Natural killer cell treated with Interleukin-12 subunit alpha and Interleukin-12 subunit beta and Interleukin-15 and Interleukin-18, amount 100 ng/mL, for 72 hours (primary cell): ENCODE data around the gene KLHL35. TPM values are rescaled to one million over a fixed set of nuclear protein-coding genes. Genes with fewer than 3 reads are reported as not detected.

Experiments
- ATAC-seq, 2 donors: fragments of 150-1000 bp; cut with Tn5 transposase in 1 of 2; sonication (Bioruptor Pico), chemical (Tn5 transposase) in 1 of 2; 2 replicates each; pipeline ENCODE4 v1.10.0; 2021
- DNase-seq: peaks from one replicate; pipeline ENCODE4 v3.0.0; 2022; ENCODE audit warnings: low spot score
- H3K27ac Mint-ChIP-seq, 2 donors: 1 replicate in 1 of 2; 2 replicates in 1 of 2; pipeline ENCODE4 v1.8.0; 2022; ENCODE audit warnings: mixed read lengths in 2 of 2, mild to moderate bottlenecking in 1 of 2, moderate library complexity in 1 of 2
- H3K27me3 Mint-ChIP-seq, 2 donors: 1 replicate in 1 of 2; 2 replicates in 1 of 2; pipeline ENCODE4 v1.8.0; 2022; ENCODE audit warnings: mixed read lengths in 2 of 2
- H3K36me3 Mint-ChIP-seq: one replicate; pipeline ENCODE4 v1.8.0; 2022; ENCODE audit warnings: mixed read lengths
- H3K4me1 Mint-ChIP-seq, 2 donors: 1 replicate in 1 of 2; 2 replicates in 1 of 2; pipeline ENCODE4 v1.8.0; 2022; ENCODE audit warnings: low read depth in 2 of 2, mixed read lengths in 2 of 2, mild to moderate bottlenecking in 1 of 2
- H3K4me3 Mint-ChIP-seq: one replicate; pipeline ENCODE4 v1.8.0; 2022; ENCODE audit warnings: mixed read lengths
- H3K9me3 Mint-ChIP-seq: 2 replicates; pipeline ENCODE4 v1.8.0; 2022; ENCODE audit warnings: mixed read lengths
- total RNA-seq, 2 donors: library from RNA; stranded (reverse); gene quantifications; one replicate each; pipeline ENCODE4 v1.2.3, GENCODE V29; 2022

KLHL35 gene
- total RNA-seq, 2 donors from 2014 or later, result 0.62 to 1.5 TPM

DNA sequence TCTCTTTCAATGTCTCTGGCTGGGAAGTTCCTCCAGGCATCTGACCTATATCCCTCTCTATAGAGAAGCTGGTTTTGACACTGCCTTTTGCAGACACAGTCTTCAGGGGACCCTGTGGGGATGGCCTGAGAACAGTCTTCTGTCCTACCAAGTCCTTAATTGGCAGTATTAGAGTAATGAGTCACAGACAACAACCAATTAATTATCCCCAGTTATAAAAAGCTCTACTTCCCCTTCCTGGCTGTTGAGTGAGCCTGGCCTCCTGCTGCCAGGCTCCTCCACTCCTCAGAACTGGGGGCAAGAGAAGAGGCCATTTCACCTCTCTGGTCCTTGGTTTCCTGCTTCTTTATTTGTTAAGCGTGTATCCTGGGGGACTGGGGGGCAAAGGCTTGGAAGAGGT lies 41.2 kb upstream of the KLHL35 start:
- Mint-ChIP-seq H3K27ac (peak overlapping the region; percentile 86 to 90), H3K4me1 (peaks cover 14 to 18% of the 10 kb centered on the region in 2 donors)
- ATAC-seq, result no peak

GRCh38 chr11:75473684-75474083 lies 40.7 kb upstream of the KLHL35 start:
- Mint-ChIP-seq H3K4me1 (peaks cover 14 to 18% of the 10 kb centered on the region in 2 donors), H3K36me3 (no peaks in the 10 kb centered on the region), H3K27me3 (no peaks in the 10 kb centered on the region), H3K4me3 (no peak overlapping the region), H3K9me3 (no peaks in the 10 kb centered on the region), H3K27ac (no peak overlapping the region)
- no peak for DNase-seq
- ATAC-seq, result no peak

More for the DNA sequence above, 41.2 kb upstream of the KLHL35 start:
- Mint-ChIP-seq H3K27me3 (no peaks in the 10 kb centered on the region), H3K9me3 (no peaks in the 10 kb centered on the region), H3K4me3 (no peak overlapping the region), H3K36me3 (no peaks in the 10 kb centered on the region)
- no peak for DNase-seq

DNA sequence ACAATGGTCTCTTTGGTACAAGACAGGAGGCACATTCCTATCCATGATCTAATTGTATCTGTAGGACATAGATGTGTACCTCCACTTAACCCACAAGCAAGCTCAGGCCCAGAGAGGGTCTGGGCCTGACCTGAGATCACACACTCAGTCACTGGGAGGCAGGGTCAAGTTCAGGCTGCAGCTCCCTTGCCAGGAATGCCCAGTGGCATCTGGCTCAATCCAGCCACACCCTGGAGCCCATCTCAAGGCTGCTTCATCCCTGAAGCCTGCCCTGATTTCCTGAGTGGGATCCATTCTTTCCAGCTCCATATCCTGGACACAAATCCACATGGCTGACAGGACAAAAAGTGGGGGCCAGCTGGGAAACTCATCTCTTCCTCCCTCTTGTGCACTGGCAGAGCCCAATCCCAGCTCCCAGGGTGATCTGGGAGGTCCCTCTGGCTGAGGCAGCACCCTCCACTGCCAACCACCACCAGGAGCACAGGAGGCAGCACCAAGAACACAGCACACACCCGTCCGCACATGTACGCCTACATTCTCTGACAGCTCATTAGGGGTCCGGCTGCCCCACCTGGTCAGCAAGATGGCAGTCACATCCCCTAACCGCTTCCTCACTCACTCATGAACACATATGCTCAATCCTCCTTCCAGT lies 39.2 kb upstream of the KLHL35 start:
- Mint-ChIP-seq H3K4me3 (no peak overlapping the region), H3K9me3 (no peaks in the 10 kb centered on the region), H3K4me1 (peaks cover 14 to 18% of the 10 kb centered on the region in 2 donors), H3K36me3 (no peaks in the 10 kb centered on the region), H3K27ac (no peak overlapping the region), H3K27me3 (no peaks in the 10 kb centered on the region)
- DNase-seq, result no peak
- ATAC-seq, result no peak

- Mint-ChIP-seq H3K4me1 (peaks cover 14 to 18% of the 10 kb centered on the region in 2 donors), H3K27me3 (no peaks in the 10 kb centered on the region), H3K27ac (no peak overlapping the region), H3K36me3 (no peaks in the 10 kb centered on the region), H3K9me3 (no peaks in the 10 kb centered on the region), H3K4me3 (no peak overlapping the region)
- ATAC-seq (no peak), DNase-seq (no peak)
These were observed 38.4 kb upstream of the KLHL35 start for GRCh38 chr11:75471176-75471973.

DNA sequence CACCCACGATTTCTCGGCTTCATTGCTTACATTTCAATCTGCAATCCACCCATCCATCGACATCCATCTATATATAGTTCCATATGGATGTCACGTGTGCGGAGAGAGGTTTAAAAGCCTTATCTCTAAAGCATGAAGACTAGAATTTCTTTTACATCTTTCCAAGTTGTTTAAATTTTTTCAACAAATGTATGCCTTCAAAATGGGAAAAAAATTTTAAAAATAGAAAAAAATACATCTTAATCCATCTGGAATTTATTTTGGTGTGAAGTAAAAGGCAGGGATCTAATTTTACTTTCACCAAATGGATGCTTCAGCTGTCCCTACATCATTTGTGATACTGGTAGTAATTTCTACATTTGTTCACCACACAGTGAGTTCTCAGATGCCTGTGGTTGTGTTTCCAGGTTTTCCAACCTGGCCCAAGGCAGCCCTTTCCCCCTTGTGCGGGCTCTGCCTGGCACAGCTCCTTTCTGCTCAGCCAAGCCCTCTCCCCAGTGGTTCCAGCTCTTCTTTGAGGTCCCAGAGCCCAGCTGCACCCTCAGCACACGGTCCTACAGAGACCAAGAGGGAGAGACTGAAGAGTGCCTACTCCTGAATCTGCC lies 37.6 kb upstream of the KLHL35 start:
- H3K36me3 Mint-ChIP-seq, result no peaks in the 10 kb centered on the region
- H3K4me1 Mint-ChIP-seq, result peaks cover 9 to 11% of the 10 kb centered on the region in 2 donors
- H3K27me3 Mint-ChIP-seq, result no peaks in the 10 kb centered on the region
- no peaks in the 10 kb centered on the region for H3K9me3 Mint-ChIP-seq
- no peak for DNase-seq
- no peak overlapping the region for H3K27ac Mint-ChIP-seq
- no peak overlapping the region for H3K4me3 Mint-ChIP-seq
- no peak for ATAC-seq

- no peak overlapping the region for H3K4me3 Mint-ChIP-seq
- DNase-seq (no peak), ATAC-seq (no peak)
- H3K36me3 Mint-ChIP-seq, result no peaks in the 10 kb centered on the region
- no peaks in the 10 kb centered on the region for H3K9me3 Mint-ChIP-seq
- peaks cover 4% of the 10 kb centered on the region in 2 donors for H3K4me1 Mint-ChIP-seq
- H3K27ac Mint-ChIP-seq, result no peak overlapping the region
- H3K27me3 Mint-ChIP-seq, result no peaks in the 10 kb centered on the region
These were observed 36.9 kb upstream of the KLHL35 start for GRCh38 chr11:75469785-75470405.

GRCh38 chr11:75468534-75469340 lies 35.7 kb upstream of the KLHL35 start:
- Mint-ChIP-seq H3K27me3 (no peaks in the 10 kb centered on the region), H3K4me1 (no peaks in the 10 kb centered on the region), H3K36me3 (no peaks in the 10 kb centered on the region), H3K27ac (no peak overlapping the region), H3K9me3 (no peaks in the 10 kb centered on the region), H3K4me3 (no peak overlapping the region)
- DNase-seq (no peak), ATAC-seq (no peak)

DNA sequence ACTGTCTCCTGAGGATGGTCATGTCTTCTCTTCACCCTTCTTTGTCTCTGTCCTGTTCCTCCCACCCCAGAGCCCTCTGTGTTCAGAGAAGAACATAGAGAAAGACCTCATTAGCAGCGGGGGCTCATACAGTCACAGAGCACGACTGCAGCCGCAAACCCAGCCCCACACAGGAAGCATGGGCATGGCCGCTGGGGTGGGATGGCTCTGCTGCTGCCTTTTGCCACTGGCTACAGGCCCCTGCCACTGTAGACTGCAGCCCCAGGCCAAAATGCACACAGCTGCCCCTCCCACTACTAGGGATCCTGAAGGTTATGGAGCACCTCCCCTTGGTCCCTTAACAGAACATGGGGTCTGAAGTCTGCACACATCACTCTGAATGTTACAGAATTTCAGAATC lies 34.9 kb upstream of the KLHL35 start:
- H3K9me3 Mint-ChIP-seq, result no peaks in the 10 kb centered on the region
- H3K36me3 Mint-ChIP-seq, result no peaks in the 10 kb centered on the region
- H3K27ac Mint-ChIP-seq, result no peak overlapping the region
- ATAC-seq (no peak), DNase-seq (no peak)
- H3K27me3 Mint-ChIP-seq, result no peaks in the 10 kb centered on the region
- H3K4me3 Mint-ChIP-seq, result no peak overlapping the region
- no peaks in the 10 kb centered on the region for H3K4me1 Mint-ChIP-seq

DNA sequence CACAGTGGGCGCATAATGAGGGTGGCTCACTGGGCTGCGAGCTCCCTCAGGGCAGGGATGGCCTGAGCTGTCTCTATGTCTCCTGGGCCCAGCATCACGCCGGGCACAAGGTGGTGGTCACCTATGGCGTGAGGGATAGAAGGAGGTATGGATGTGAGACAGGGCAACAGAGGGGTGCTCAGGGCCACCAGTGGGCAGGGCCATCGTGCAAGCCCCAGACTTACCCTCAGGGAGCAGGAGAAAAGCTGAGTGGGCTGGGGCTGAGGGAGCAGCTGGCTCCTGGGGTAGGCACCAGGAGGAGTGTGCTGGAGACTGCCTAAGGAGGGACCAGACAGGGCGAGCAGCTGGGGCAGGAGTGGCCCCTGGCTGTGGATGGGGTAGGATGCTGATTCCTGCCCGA lies 34.3 kb upstream of the KLHL35 start:
- Mint-ChIP-seq H3K27ac (no peak overlapping the region), H3K4me1 (no peaks in the 10 kb centered on the region), H3K4me3 (no peak overlapping the region), H3K27me3 (no peaks in the 10 kb centered on the region), H3K9me3 (no peaks in the 10 kb centered on the region), H3K36me3 (no peaks in the 10 kb centered on the region)
- DNase-seq, result no peak
- no peak for ATAC-seq

- H3K9me3 Mint-ChIP-seq, result no peaks in the 10 kb centered on the region
- DNase-seq (no peak), ATAC-seq (no peak)
- H3K4me3 Mint-ChIP-seq, result no peak overlapping the region
- no peaks in the 10 kb centered on the region for H3K36me3 Mint-ChIP-seq
- no peaks in the 10 kb centered on the region for H3K27me3 Mint-ChIP-seq
- no peak overlapping the region for H3K27ac Mint-ChIP-seq
- no peaks in the 10 kb centered on the region for H3K4me1 Mint-ChIP-seq
These were observed 32.9 kb upstream of the KLHL35 start for GRCh38 chr11:75465701-75466531.

- H3K9me3 Mint-ChIP-seq, result no peaks in the 10 kb centered on the region
- H3K4me3 Mint-ChIP-seq, result no peak overlapping the region
- ATAC-seq (no peak), DNase-seq (no peak)
- no peak overlapping the region for H3K27ac Mint-ChIP-seq
- H3K27me3 Mint-ChIP-seq, result no peaks in the 10 kb centered on the region
- no peaks in the 10 kb centered on the region for H3K36me3 Mint-ChIP-seq
- no peaks in the 10 kb centered on the region for H3K4me1 Mint-ChIP-seq
These were observed 30.2 kb upstream of the KLHL35 start for GRCh38 chr11:75463106-75463774.

DNA sequence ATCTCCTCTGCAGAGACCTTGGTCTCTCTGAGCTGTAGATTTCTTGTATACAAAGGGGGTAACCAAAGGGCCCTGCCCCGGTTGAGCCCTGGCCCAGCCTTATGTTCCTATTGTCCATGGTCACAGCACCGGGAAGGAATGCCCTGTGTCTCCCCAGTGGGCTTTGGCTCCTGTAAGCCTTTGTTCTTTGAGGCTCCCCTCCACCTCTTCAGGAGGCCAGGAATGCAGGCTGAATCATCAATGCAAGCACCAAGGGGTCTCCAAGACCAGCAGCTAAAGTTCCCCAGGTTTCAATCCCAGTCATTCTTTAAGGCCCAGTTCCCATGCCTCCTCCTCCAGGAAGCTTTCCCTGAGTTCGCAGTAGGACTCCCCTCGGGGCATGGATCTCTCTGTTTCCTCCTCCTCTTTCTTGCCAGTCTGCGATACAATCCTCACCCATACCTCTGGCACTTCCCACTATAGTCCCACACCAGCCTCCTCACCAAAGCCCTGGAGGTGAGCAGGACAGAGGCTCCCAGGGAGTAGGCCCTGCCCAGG lies 29.2 kb upstream of the KLHL35 start:
- ATAC-seq (no peak), DNase-seq (no peak)
- H3K27me3 Mint-ChIP-seq, result no peaks in the 10 kb centered on the region
- H3K4me3 Mint-ChIP-seq, result no peak overlapping the region
- no peaks in the 10 kb centered on the region for H3K36me3 Mint-ChIP-seq
- H3K27ac Mint-ChIP-seq, result no peak overlapping the region
- no peaks in the 10 kb centered on the region for H3K9me3 Mint-ChIP-seq
- no peaks in the 10 kb centered on the region for H3K4me1 Mint-ChIP-seq
